HG03103 (cell line): ENCODE measurements around the gene SEC23A.

Source experiments
- ATAC-seq: cut with Tn5 transposase; IDR thresholded peaks from one replicate; pipeline ENCODE4 v1.9.1; 2021; ENCODE audit warnings: low read depth; ENCODE audit not compliant: unreplicated experiment

Gene SEC23A

DNA sequence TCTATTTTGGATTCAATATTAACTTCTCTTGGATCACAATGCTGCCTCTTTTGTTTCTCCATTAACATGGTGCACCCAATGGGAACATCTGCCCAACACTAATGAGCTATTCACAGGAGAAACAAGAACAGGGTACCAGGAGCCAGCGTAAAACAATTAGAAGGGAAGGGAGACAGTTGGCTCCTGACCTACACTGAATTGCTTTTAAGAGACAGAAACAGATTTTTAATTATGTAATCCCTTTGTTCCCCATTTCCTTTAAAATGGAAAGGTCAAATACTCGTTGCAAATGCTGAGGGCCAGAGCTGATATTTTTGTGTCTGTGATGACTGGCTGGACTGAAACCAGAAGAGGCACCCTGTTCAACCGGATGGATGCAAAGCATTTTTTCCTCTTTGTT is 108.3 kb downstream of the SEC23A start:
- no peak for ATAC-seq

- no peak for ATAC-seq
Observed at GRCh38 chr14:38993981-38994380, 109.1 kb downstream of the SEC23A start.

GRCh38 chr14:38992067-38992844 is 110.8 kb downstream of the SEC23A start:
- ATAC-seq, result no peak

DNA sequence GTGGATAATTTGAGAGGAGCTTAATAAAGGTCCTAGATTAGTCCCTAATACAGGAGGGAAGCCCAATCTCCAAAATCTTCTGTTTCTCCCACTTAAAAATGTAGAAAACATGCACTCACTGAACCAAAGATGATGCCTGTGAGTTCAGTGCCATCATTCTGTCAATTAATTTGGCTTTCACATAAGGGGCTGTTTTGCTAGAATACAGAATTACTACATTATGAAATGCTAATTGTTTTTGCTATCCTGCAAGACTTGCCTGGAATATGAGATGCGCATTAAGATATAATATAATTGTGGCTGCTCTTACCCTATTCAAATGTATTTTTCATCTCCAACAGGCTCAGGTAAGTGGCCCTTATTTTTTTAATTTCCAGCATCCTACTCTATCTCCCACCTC is 111.7 kb downstream of the SEC23A start:
- no peak for ATAC-seq

GRCh38 chr14:38989922-38990546 is 113.0 kb downstream of the SEC23A start:
- ATAC-seq, result peak; percentile 91

DNA sequence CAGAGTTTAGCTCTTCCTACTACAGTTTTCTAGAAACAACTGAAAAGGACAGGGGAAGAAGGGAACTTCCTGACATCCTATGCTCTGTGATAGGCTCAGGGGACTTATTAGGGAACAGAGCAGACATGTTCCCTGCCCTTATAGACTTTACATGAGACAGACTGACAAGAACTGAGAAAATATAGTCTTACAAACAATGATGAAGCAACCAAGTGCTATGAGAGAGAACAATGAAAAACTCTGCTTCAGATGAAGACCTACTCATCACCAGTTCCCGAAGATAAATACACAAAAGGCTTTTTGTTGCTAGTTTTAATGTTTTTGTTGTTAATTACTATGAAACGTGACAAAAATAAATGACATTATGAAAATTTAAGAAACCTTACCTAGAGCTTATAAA is 115.3 kb downstream of the SEC23A start:
- no peak for ATAC-seq

DNA sequence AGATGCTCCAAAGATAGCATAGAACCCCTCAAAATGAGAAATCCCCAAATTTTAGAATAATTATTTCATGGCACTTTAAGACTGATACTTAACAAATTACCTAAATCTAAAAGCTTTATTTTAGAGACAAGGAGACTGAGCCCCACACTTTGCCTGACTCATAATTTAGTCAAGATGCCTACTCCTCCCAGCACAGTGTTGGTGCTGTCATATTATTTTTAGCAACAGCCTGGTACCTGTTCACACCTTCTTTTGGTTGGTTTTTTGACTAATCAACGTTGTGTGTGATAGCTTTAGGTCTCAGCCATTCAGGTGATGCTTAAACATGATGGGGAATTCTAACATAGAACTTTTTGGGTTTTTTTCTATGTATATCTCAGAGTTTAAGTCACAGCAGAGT is 120.2 kb downstream of the SEC23A start:
- no peak for ATAC-seq

DNA sequence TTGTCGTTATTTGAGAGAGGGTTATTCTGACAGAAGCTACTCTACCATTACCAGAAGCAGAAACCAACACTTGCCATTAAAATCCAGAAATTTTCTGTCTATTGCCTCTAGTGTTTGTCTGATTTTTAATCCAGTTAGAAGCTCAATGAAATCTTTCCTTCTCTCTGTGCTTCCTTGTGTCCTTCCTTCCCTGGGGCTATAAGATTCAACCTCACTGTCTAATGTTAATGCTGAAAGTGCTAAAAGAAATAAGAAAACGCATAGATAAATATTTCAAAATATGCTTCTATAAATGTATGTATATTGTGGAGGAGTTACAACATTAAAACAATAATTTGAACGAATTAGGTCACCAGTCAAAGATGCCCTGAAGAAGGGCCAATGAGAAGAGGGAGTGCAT is 120.8 kb downstream of the SEC23A start:
- no peak for ATAC-seq
